K562 (cell line): ENCODE data around the gene PSMB7. TPM values are rescaled to one million over a fixed set of nuclear protein-coding genes. Genes with fewer than 3 reads are reported as not detected.

Experiments used
- ATAC-seq: fragments of 200-7000 bp; cut with Tn5 transposase; 3 replicates; pipeline ENCODE4 v1.9.1; 2020; ENCODE audit warnings: moderate library complexity
- BruUV-seq: library from RNA; stranded (reverse); fragments of 400-500 nt; replicated peaks from 2 replicates; lab custom pipeline; 2021; lab: Mats Ljungman, UMichigan
- CTCF ChIA-PET: fragments of 300-600 bp; formaldehyde crosslinking; extraction: SDS; loops from one replicate; lab custom pipeline; 2021; ENCODE audit warnings: low intra/inter-chr PET ratio; lab: Yijun Ruan, JAX
- POLR2A ChIA-PET: fragments of 300-600, 350-650 bp; sonication (Branson Sonifier 250); formaldehyde crosslinking; extraction: SDS; loops from one replicate; lab custom pipeline; 2021; ENCODE audit warnings: antibody characterized with exemption, inconsistent platforms; lab: Yijun Ruan, JAX
- DNase-seq, 4 experiments: peaks; one replicate each; pipeline versions ENCODE4 v3.0.0 to v3.0.0-alpha.2; 2011 to 2018; ENCODE audit warnings: low spot score in 3 of 4, mixed read lengths in 3 of 4; ENCODE audit errors: extremely low read depth in 1 of 4
- FAIRE-seq: peaks from 2 replicates; lab custom pipeline; 2011; peaks lifted over from hg19 to GRCh38; lab: Jason Lieb, UNC
- H2AFZ ChIP-seq: 2 replicates; pipeline ENCODE4 v1.6.0; 2011; ENCODE audit warnings: low read depth, low read length, control low read depth, inconsistent platforms
- H3K27ac ChIP-seq: fragments of 200-600 bp; 3 replicates; pipeline ENCODE4 v1.8.0; 2011; ENCODE audit warnings: low read depth, mild to moderate bottlenecking, control low read depth, inconsistent platforms, low read length, moderate library complexity, mixed read lengths; ENCODE audit errors: extremely low read depth
- H3K27me3 ChIP-seq, 2 experiments: fragments of 300-600 bp in 1 of 2; 2 replicates in 1 of 2; 3 replicates in 1 of 2; pipeline versions ENCODE4 v1.6.0 to v1.8.0; 2011; ENCODE audit warnings: inconsistent platforms in 2 of 2, low read length in 2 of 2, mild to moderate bottlenecking in 1 of 2, mixed read lengths in 1 of 2, moderate library complexity in 1 of 2; ENCODE audit not compliant: control insufficient read depth in 2 of 2, insufficient read depth in 2 of 2
- H3K36me3 ChIP-seq: fragments of 300-600 bp; 3 replicates; pipeline ENCODE4 v1.8.0; 2011; ENCODE audit warnings: mild to moderate bottlenecking, low read length, inconsistent platforms; ENCODE audit not compliant: control insufficient read depth, insufficient read depth
- H3K4me1 ChIP-seq, 2 experiments: fragments of 200-600 bp in 1 of 2; replicated peaks in 1 of 2; 2 replicates in 1 of 2; 3 replicates in 1 of 2; pipeline versions ENCODE4 v1.5.1 to v1.8.0; 2011; ENCODE audit warnings: inconsistent platforms in 2 of 2, low read length in 2 of 2, mild to moderate bottlenecking in 1 of 2, mixed read lengths in 1 of 2, moderate library complexity in 1 of 2; ENCODE audit not compliant: control insufficient read depth in 2 of 2, insufficient read depth in 2 of 2
- H3K4me2 ChIP-seq: 2 replicates; pipeline ENCODE4 v1.6.1; 2011; ENCODE audit warnings: low read length, control low read depth, inconsistent platforms, mixed read lengths; ENCODE audit not compliant: insufficient read depth
- H3K4me3 ChIP-seq: fragments of 200-600 bp; sonication (generic), shearing (Covaris generic); 2 replicates; pipeline ENCODE4 v1.5.1; 2016; ENCODE audit warnings: control low read depth, inconsistent platforms
- H3K79me2 ChIP-seq: fragments of 200-600 bp; 3 replicates; pipeline ENCODE4 v1.8.0; 2011; ENCODE audit warnings: low read length, inconsistent platforms; ENCODE audit not compliant: control insufficient read depth, insufficient read depth
- H3K9ac ChIP-seq, 2 experiments: 2 replicates each; pipeline versions ENCODE4 v1.6.0 to v1.6.1; 2011; ENCODE audit warnings: low read depth in 2 of 2, low read length in 2 of 2, control low read depth in 1 of 2, inconsistent platforms in 1 of 2, mild to moderate bottlenecking in 1 of 2, mixed read lengths in 1 of 2; ENCODE audit not compliant: insufficient read depth in 1 of 2
- H3K9me1 ChIP-seq: one replicate; pipeline ENCODE4 v1.6.0; 2011; ENCODE audit warnings: inconsistent platforms, mild to moderate bottlenecking, low read length, moderate library complexity; ENCODE audit not compliant: control insufficient read depth, insufficient read depth
- H3K9me3 ChIP-seq: replicated peaks from 2 replicates; pipeline ENCODE4 v1.5.1; 2011; ENCODE audit warnings: low read depth, low read length, inconsistent platforms; ENCODE audit not compliant: control insufficient read depth, insufficient read depth
- H4K20me1 ChIP-seq: replicated peaks from 2 replicates; pipeline ENCODE4 v1.6.1; 2011; ENCODE audit warnings: low read length, inconsistent platforms, mixed read lengths; ENCODE audit not compliant: control insufficient read depth, insufficient read depth
- KDM5B ChIP-seq: fragments of 200-600 bp; sonication (generic); IDR thresholded peaks from 2 replicates; pipeline ENCODE4 v1.6.1; 2012; ENCODE audit warnings: low read depth, mild to moderate bottlenecking, moderate library complexity, low read length, control low read depth, inconsistent platforms; ENCODE audit not compliant: insufficient replicate concordance
- MEF2A ChIP-seq: IDR thresholded peaks from 2 replicates; pipeline ENCODE4 v1.6.1; 2011; ENCODE audit warnings: low read depth, mild to moderate bottlenecking, low read length, moderate library complexity; ENCODE audit not compliant: control insufficient read depth
- PHTF2 ChIP-seq: fragments of 250-450 bp; sonication (Bioruptor Pico); IDR thresholded peaks from 2 replicates; pipeline ENCODE4 v1.5.0; 2021; ENCODE audit warnings: mild to moderate bottlenecking
- RB1 ChIP-seq: fragments of 450-650 bp; IDR thresholded peaks from 2 replicates; pipeline ENCODE4 v1.6.1; 2017; ENCODE audit warnings: low read depth, mild to moderate bottlenecking
- RBM39 ChIP-seq: fragments of 200-400 bp; formaldehyde crosslinking; optimal IDR thresholded peaks from 2 replicates; pipeline ENCODE3; 2018; ENCODE audit warnings: low read depth, low read length
- TAF15 ChIP-seq: fragments of 200-400 bp; formaldehyde crosslinking; IDR thresholded peaks from 2 replicates; pipeline ENCODE4 v1.6.1; 2017; ENCODE audit warnings: mild to moderate bottlenecking, low read depth, low read length, moderate library complexity
- WHSC1 ChIP-seq: IDR thresholded peaks from one replicate; pipeline ENCODE4 v1.6.1; 2012; ENCODE audit warnings: low read length, control low read depth, inconsistent platforms
- WGBS: fragments of 100-300 bp; shearing (Covaris generic); methylation state at CpG from one replicate; pipeline ENCODE4 v1.1.6; 2016; ENCODE audit warnings: low coverage, mixed read lengths; ENCODE audit not compliant: insufficient coverage; ENCODE audit errors: missing lambda C conversion rate; 5-methylcytosine and 5-hydroxymethylcytosine counted together
- in situ Hi-C: fragments of 300-500 bp; cut with MboI; formaldehyde crosslinking; loops from 4 replicates; pipeline ENCODE4 v1.15.0; 2018; ENCODE audit warnings: inconsistent platforms, mixed read lengths
- intact Hi-C: fragments of 100-400 bp; cut with micrococcal nuclease; formaldehyde crosslinking; loops from 2 replicates; pipeline ENCODE4 v1.14.2; 2022
- polyA plus RNA-seq, 8 experiments: library from polyadenylated mRNA; depleted of rRNA in 4 of 8; stranded (reverse) in 5 of 8; unstranded in 3 of 8; fragments of >200 nt; fragmentation: Nextera tagmentation in 2 of 8; fragmentation: Illumina TruSeq in 1 of 8; extraction: Ambion mirVana in 2 of 8; extraction: Trizol in 1 of 8; gene quantifications; 2 replicates each; pipeline versions ENCODE4 v1.2.1 to v1.2.3, GENCODE V29; 2011 to 2014; ENCODE audit warnings: inconsistent platforms in 1 of 8, missing spikeins in 1 of 8
- total RNA-seq, 7 experiments: library from RNA; depleted of rRNA in 6 of 7; stranded (reverse); fragments of >200 nt in 6 of 7; fragmentation: Illumina TruSeq in 2 of 7; extraction: Trizol in 2 of 7; gene quantifications; 2 replicates each; pipeline versions ENCODE4 v1.2.1 to v1.2.3, GENCODE V29; 2011 to 2021; ENCODE audit warnings: low replicate concordance in 1 of 7
- TF ChIP-seq, protein P1 (sequence below): IDR thresholded peaks from 3 replicates; pipeline ENCODE4 v1.6.1; 2011; ENCODE audit warnings: borderline replicate concordance, mild to moderate bottlenecking; ENCODE audit not compliant: insufficient read length, insufficient read depth

Gene PSMB7
- total and polyA plus RNA-seq, 9 of the 15 experiments (the other 6 are each of a cell fraction or from before 2014, with no cell fraction given): 321 to 978 (median 407) TPM

DNA sequence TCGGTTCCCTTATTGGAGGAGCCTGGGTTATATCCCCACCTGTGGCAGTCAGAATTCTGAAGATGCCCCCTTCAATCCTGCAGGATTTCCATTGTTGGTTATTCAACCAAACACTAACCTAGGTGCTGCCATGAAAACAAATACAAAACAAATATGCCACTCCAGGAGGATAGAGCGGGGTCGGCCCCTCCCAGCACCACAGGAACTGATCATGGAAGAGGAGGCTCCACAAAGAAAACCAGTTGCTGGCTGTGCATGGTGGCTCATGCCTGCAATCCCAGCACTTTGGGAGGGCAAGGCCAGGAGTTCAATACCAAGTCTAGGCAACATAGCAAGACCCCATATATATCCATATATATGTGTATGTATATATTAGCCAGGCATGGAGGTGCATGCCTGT is 21.8 kb upstream of the PSMB7 start:
- Histone ChIP-seq H3K4me3 (no peak overlapping the region), H3K36me3 (no peaks in the 10 kb centered on the region), H3K4me1 (peaks cover 0 to 5% of the 10 kb centered on the region in 2 experiments; a peak in 2 of 5 replicates), H3K27me3 (peaks cover 20 to 65% of the 10 kb centered on the region in 2 experiments), H3K4me2 (no peak overlapping the region), H2AFZ (no peak overlapping the region), H3K9ac (no peak overlapping the region), H3K9me1 (peaks cover 2% of the 10 kb centered on the region), H3K27ac (no peak overlapping the region), H4K20me1 (no peaks in the 10 kb centered on the region; the same call in 1 of the 2 replicates), H3K79me2 (no peaks in the 10 kb centered on the region), H3K9me3 (no peaks in the 10 kb centered on the region)
- ATAC-seq: no peak
- CTCF ChIA-PET: no interaction called here
- BruUV-seq: no TSS peak
- POLR2A ChIA-PET: no interaction called here
- FAIRE-seq: no peak
- no peak for TF ChIP-seq TAF15
- TF ChIP-seq, protein P1, sequence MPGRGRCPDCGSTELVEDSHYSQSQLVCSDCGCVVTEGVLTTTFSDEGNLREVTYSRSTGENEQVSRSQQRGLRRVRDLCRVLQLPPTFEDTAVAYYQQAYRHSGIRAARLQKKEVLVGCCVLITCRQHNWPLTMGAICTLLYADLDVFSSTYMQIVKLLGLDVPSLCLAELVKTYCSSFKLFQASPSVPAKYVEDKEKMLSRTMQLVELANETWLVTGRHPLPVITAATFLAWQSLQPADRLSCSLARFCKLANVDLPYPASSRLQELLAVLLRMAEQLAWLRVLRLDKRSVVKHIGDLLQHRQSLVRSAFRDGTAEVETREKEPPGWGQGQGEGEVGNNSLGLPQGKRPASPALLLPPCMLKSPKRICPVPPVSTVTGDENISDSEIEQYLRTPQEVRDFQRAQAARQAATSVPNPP: no peak
- TF ChIP-seq MEF2A: no peak
- no peak for TF ChIP-seq RB1
- no peak for TF ChIP-seq PHTF2 (CRISPR knock-in tag)
- TF ChIP-seq WHSC1: no peak
- no peak for TF ChIP-seq RBM39
- TF ChIP-seq KDM5B: no peak
- intact Hi-C loops (no loop called here), in situ Hi-C loops (no loop called here)
- 8% methylated on average over 3 of the region's 3 CpGs for WGBS
- no peak for DNase-seq
